AG10803 (cell line): ENCODE results near the gene TCAP.
A peak's percentile ranks its signal among the peaks of the same experiment; 100 is the strongest.

Source experiments
- DNase-seq: peaks from one replicate; pipeline ENCODE4 v3.0.0; 2010; ENCODE audit warnings: low read depth
- H3K4me3 ChIP-seq: 2 replicates; pipeline ENCODE4 v1.5.1; 2011; ENCODE audit warnings: mild to moderate bottlenecking, low read length, control low read depth
- TF ChIP-seq, protein P1 (sequence below): conservative IDR thresholded peaks from 2 replicates; pipeline ENCODE4 v1.5.1; 2011; ENCODE audit warnings: mild to moderate bottlenecking, low read length, control low read depth, inconsistent platforms

TCAP gene, protein sequence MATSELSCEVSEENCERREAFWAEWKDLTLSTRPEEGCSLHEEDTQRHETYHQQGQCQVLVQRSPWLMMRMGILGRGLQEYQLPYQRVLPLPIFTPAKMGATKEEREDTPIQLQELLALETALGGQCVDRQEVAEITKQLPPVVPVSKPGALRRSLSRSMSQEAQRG

DNA sequence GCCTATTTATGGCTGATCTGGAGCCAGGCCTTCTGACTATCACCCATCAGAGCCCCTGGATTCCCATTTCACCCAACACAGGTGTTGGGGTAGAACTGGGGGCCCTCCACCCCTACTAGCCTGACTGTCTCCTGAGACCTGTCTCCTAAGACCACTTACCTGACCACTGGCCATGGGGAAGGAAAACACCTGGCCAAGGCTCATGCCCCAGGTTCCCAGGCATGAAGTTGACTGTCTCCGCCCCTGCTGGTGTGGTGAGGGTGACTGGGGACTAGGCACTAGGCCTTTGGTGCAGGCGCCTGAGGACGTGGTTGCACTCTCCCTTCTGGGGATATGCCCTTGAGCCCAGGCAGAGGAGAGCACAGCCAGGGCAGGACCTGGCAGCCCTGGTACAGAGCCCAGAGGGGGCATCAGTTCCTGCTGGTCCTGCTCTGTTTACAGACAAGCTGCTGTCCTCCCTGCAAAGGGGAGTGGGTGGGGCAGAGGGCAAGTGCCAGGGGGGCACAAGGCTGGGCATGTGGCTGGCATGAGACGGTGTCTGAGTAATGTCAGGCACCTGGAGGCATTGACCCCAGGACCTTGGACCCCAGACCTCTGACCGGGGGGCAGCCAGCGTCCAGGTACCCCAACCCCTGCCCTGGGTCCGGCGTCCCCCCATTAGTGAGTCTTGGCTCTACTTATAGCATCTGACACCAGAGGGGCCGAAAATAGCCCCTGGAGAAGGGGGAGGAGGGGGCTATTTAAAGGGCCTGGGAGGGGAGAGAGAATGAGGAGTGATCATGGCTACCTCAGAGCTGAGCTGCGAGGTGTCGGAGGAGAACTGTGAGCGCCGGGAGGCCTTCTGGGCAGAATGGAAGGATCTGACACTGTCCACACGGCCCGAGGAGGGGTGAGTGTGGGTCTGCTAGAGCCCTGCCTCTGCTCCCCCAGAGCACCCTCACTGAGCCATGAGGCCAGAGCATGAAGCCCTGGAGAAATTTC, at the start of gene TCAP:
TCAP (plus strand) TSS at position 769 of the 981 bp plus-strand sequence; CDS start at position 780, 11 bp downstream.
- H3K4me3 ChIP-seq: no peak within 1 kb of the TSS
- TF ChIP-seq, protein P1, sequence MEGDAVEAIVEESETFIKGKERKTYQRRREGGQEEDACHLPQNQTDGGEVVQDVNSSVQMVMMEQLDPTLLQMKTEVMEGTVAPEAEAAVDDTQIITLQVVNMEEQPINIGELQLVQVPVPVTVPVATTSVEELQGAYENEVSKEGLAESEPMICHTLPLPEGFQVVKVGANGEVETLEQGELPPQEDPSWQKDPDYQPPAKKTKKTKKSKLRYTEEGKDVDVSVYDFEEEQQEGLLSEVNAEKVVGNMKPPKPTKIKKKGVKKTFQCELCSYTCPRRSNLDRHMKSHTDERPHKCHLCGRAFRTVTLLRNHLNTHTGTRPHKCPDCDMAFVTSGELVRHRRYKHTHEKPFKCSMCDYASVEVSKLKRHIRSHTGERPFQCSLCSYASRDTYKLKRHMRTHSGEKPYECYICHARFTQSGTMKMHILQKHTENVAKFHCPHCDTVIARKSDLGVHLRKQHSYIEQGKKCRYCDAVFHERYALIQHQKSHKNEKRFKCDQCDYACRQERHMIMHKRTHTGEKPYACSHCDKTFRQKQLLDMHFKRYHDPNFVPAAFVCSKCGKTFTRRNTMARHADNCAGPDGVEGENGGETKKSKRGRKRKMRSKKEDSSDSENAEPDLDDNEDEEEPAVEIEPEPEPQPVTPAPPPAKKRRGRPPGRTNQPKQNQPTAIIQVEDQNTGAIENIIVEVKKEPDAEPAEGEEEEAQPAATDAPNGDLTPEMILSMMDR: no peak
- no peak for DNase-seq

DNA sequence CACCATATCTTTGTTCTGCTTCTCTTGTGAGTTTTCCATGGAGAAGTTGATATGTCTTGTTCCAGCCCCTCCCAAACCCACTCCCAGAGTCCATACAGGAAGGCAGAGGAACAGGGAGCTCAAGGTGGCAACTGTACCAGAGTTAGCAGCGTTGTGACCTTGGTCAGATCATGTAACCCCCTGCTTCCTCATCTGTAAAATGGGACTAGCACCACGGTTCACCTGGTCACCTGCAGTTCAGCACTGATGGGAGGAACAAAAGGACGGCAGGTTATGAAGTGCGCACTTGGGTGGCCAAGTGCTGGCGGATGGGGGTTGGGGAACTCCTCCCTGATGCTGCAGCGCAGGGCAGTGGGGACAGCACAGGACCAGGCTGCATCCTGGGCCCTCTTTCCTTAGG, 49.7 kb upstream of the TCAP start:
- DNase-seq: no peak
- H3K4me3 ChIP-seq: no peak overlapping the region
- TF ChIP-seq, protein P1: no peak

DNA sequence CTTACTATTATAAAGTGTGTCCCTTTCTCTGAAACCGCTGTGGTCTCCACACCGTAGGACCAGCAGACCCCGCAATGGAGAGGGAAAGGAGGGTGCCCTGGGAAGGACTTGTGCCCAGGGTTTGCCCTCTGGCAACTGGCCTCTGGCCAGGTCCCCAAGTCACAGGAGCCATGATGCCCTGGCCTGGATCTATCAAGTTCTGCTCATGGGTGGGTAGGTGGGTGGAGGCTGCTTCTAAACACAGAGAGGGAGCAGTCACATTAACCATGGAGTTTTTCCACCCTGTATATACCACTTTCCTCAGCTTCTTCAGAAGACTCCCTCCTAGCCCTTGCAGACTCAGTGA, 48.1 kb upstream of the TCAP start:
- H3K4me3 ChIP-seq: no peak overlapping the region
- TF ChIP-seq, protein P1: no peak
- no peak for DNase-seq

DNA sequence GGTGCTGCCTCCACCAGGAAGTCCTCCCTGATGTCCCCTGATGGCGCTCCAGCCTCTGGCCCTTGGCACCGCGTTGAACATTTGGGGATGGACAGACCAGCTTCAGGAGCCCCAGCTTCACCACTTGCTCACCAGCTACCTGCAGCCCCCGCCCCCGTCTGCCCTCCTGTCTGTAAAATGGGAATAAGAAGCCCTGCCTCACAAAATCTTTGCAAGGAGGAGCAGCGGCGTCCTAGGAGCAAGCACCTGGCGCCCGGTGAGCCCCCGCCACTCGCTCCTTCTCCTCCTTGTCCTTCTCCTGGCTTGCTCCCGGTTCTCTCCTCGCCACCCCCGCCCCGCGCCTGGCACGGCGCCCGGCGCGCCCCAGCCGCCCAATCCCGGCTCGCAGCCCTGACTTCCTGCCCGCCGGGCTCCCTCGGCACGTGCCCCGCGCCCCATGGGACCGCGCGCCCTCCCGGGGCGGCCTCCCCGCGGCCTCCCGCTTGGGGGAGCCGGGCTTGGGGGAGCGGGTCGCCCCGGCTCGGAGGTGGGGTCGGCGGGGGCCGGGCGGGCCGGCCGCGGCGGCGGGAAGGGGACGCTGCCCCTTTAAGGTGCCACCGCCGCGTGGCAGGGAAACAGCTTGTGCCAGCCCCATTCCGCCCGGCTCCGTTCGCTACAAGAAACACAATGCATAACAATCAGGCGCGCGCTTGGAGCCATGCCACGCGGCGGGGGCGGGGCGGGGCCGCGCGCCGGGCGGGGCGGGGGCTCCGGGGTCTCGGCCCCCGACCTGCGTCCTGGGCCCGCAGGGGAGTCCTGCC, 47.5 kb upstream of the TCAP start:
- DNase-seq: peak; percentile 49
- peak overlapping the region; percentile 69 for H3K4me3 ChIP-seq
- TF ChIP-seq, protein P1: no peak

DNA sequence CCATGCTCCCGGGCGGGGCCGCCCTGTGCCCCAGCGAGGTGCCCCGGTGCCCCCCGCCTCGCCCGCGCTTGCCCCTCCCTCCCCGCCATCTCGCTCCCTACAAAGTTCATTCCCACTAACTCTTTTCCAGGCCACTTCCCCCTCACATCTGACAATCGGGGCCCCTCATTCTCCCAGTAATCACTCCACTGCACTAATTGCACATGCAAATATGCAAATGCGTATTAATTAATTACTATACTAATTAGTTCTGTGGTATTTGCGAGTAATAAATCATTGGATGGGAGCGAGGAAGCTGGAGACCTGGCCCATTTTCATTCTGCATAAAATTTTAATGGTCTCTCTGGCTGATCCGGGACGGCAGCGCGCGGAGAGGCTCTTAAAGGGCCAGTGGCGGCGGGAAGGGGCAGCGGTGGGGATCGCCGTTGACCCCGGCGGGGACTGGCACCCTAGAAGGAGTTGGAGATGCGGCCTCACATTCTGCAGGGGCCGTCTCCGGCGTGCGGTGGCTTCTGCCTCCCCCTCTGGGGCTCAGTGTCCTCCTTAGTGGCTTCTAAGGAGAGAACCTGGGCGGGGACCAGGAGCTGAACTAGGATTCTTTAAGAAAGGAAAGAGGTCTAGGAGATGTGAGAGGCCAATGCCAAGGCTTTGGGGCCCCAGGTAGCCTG, 46.8 kb upstream of the TCAP start:
- DNase-seq: no peak
- TF ChIP-seq, protein P1: no peak
- H3K4me3 ChIP-seq: peak overlapping the region; percentile 69

DNA sequence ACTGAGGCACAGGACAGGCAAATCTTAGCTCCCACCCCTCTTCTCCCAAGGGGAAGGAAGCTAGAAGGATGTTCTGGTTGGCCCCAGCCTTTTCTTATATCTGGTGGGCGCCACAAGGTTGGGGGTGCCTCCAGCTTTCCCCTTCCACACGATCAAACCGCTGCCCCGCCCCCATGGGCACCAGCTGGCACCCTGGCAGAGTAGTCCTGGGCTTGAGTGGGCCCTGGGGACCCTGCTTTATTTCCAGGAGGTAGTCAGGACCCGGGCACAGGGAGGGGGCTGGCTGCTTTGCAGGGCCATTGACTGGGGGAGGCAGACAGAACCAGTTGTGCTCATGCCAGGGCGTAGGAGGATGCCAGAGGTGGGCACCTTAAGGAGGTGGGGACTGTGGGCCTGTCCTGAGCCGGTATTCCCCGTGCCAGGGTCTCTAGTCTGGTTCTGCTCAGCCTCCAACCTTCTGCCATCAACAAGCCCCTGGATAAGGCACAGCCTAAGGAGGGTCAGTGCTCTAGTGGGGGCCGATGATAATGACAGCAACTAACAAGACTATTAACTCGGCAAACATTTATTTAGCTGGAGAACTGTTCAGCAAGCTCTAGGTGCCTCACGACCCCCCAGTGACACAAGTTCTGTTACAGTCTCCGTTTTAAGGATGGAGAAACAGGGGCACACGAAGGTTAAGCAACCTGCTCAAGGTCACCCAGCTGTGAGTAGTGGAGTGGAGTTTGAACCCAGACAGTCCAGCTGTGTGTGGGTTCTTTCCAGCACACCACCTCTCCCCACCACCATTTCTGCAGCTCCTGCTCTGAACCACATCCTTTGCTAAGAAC, 46.0 kb upstream of the TCAP start:
- H3K4me3 ChIP-seq: no peak overlapping the region
- DNase-seq: no peak
- TF ChIP-seq, protein P1: no peak
